PC-3 (cell line): ENCODE data around the gene RAB11A.

Experiments
- EZH2phosphoT487 ChIP-seq: fragments of 300-600 bp; sonication (generic); IDR thresholded peaks from 2 replicates; pipeline ENCODE4 v1.6.1; 2018; ENCODE audit warnings: mild to moderate bottlenecking, antibody characterized with exemption, low read length, borderline replicate concordance
- TF ChIP-seq, protein P1 (sequence below): fragments of 300-600 bp; sonication (generic); conservative IDR thresholded peaks from 2 replicates; pipeline ENCODE4 v1.5.1; 2017; ENCODE audit warnings: antibody characterized with exemption, low read depth, mild to moderate bottlenecking, low read length

DNA sequence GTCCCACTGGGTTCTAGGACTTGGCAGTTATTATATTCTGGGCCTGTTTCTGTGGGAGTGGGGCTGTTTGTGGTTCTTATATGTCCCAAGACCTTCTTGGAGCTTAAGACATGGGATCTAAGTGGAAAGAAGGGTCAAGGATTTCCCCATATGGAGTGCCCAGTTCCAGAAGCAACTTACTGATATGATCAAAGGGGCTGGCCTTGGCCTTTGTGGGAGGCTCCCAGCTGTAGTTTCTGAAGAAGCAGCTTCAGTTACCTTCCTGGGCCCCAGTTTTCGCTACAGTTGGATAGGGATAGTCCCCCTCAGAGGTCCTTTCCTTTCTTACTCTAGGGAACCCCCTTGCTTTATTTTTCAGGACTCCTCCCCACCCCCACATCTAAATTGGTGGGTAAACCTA, 56.0 kb downstream of the RAB11A start:
- TF ChIP-seq, protein P1, sequence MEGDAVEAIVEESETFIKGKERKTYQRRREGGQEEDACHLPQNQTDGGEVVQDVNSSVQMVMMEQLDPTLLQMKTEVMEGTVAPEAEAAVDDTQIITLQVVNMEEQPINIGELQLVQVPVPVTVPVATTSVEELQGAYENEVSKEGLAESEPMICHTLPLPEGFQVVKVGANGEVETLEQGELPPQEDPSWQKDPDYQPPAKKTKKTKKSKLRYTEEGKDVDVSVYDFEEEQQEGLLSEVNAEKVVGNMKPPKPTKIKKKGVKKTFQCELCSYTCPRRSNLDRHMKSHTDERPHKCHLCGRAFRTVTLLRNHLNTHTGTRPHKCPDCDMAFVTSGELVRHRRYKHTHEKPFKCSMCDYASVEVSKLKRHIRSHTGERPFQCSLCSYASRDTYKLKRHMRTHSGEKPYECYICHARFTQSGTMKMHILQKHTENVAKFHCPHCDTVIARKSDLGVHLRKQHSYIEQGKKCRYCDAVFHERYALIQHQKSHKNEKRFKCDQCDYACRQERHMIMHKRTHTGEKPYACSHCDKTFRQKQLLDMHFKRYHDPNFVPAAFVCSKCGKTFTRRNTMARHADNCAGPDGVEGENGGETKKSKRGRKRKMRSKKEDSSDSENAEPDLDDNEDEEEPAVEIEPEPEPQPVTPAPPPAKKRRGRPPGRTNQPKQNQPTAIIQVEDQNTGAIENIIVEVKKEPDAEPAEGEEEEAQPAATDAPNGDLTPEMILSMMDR, result no peak
- TF ChIP-seq EZH2phosphoT487, result no peak
